Mononuclear cell (primary cell): ENCODE data around the gene SBF1. TPM values are rescaled to one million over a fixed set of nuclear protein-coding genes. Genes with fewer than 3 reads are reported as not detected.
"Not testable (repeated sequence)": the region's sequence is repeated elsewhere in the genome, so short reads cannot be mapped to it uniquely, and the experiment has no call there.

ENCODE experiments used
- H3K27me3 ChIP-seq: 2 replicates; pipeline ENCODE4 v1.6.0; 2011; ENCODE audit warnings: low read length, control low read depth; ENCODE audit not compliant: insufficient read depth
- H3K4me1 ChIP-seq: 2 replicates; pipeline ENCODE4 v1.5.1; 2011; ENCODE audit warnings: mild to moderate bottlenecking, low read length, control low read depth; ENCODE audit not compliant: insufficient read depth
- H3K4me3 ChIP-seq: 2 replicates; pipeline ENCODE4 v1.5.1; 2011; ENCODE audit warnings: mild to moderate bottlenecking, low read length, moderate library complexity
- H3K9me3 ChIP-seq: 2 replicates; pipeline ENCODE4 v1.5.1; 2011; ENCODE audit warnings: low read depth, mild to moderate bottlenecking, control low read depth, low read length
- total RNA-seq: library from RNA; depleted of rRNA; stranded (reverse); fragments of >200 nt; gene quantifications from one replicate; pipeline ENCODE4 v1.2.3, GENCODE V29; 2012

SBF1 gene
- total RNA-seq, 1 donor = 63.4 TPM

GRCh38 chr22:50420581-50420980 lies 54.3 kb downstream of the SBF1 start:
- Histone ChIP-seq H3K4me3 (no peak overlapping the region), H3K9me3 (no peaks in the 10 kb centered on the region), H3K27me3 (no peaks in the 10 kb centered on the region), H3K4me1 (no peaks in the 10 kb centered on the region)

GRCh38 chr22:50420015-50420414 lies 54.8 kb downstream of the SBF1 start:
- H3K27me3 ChIP-seq = no peaks in the 10 kb centered on the region
- H3K4me1 ChIP-seq = no peaks in the 10 kb centered on the region
- H3K4me3 ChIP-seq = no peak overlapping the region
- no peaks in the 10 kb centered on the region for H3K9me3 ChIP-seq

GRCh38 chr22:50419116-50419515 lies 55.7 kb downstream of the SBF1 start:
- Histone ChIP-seq H3K4me1 (no peaks in the 10 kb centered on the region), H3K9me3 (no peaks in the 10 kb centered on the region), H3K27me3 (no peaks in the 10 kb centered on the region), H3K4me3 (no peak overlapping the region)

GRCh38 chr22:50418624-50419023 lies 56.2 kb downstream of the SBF1 start:
- no peaks in the 10 kb centered on the region for H3K4me1 ChIP-seq
- H3K4me3 ChIP-seq = no peak overlapping the region
- H3K9me3 ChIP-seq = no peaks in the 10 kb centered on the region
- no peaks in the 10 kb centered on the region for H3K27me3 ChIP-seq

GRCh38 chr22:50417411-50418210 lies 57.2 kb downstream of the SBF1 start:
- Histone ChIP-seq H3K4me1 (no peaks in the 10 kb centered on the region), H3K9me3 (no peaks in the 10 kb centered on the region), H3K4me3 (no peak overlapping the region), H3K27me3 (no peaks in the 10 kb centered on the region)

- H3K4me3 ChIP-seq = no peak overlapping the region
- no peaks in the 10 kb centered on the region for H3K27me3 ChIP-seq
- H3K9me3 ChIP-seq = no peaks in the 10 kb centered on the region
- no peaks in the 10 kb centered on the region for H3K4me1 ChIP-seq
These were observed 57.8 kb downstream of the SBF1 start for GRCh38 chr22:50416996-50417395.

- Histone ChIP-seq H3K27me3 (no peaks in the 10 kb centered on the region), H3K4me3 (no peak overlapping the region), H3K9me3 (no peaks in the 10 kb centered on the region), H3K4me1 (no peaks in the 10 kb centered on the region)
These were observed 59.4 kb downstream of the SBF1 start for GRCh38 chr22:50415426-50415825.

- no peak overlapping the region for H3K4me3 ChIP-seq
- no peaks in the 10 kb centered on the region for H3K9me3 ChIP-seq
- H3K27me3 ChIP-seq = no peaks in the 10 kb centered on the region
- no peaks in the 10 kb centered on the region for H3K4me1 ChIP-seq
These were observed 60.2 kb downstream of the SBF1 start for GRCh38 chr22:50414476-50415248.

GRCh38 chr22:50408954-50409353 lies 65.9 kb downstream of the SBF1 start:
- not testable (repeated sequence) for H3K4me1 ChIP-seq, H3K4me3 ChIP-seq, H3K27me3 ChIP-seq, H3K9me3 ChIP-seq

GRCh38 chr22:50408311-50408710 lies 66.5 kb downstream of the SBF1 start:
- no peaks in the 10 kb centered on the region for H3K27me3 ChIP-seq
- no peaks in the 10 kb centered on the region for H3K9me3 ChIP-seq
- no peak overlapping the region for H3K4me3 ChIP-seq
- peaks cover 7% of the 10 kb centered on the region for H3K4me1 ChIP-seq

- H3K4me1 ChIP-seq = peaks cover 14% of the 10 kb centered on the region
- no peaks in the 10 kb centered on the region for H3K9me3 ChIP-seq
- no peaks in the 10 kb centered on the region for H3K27me3 ChIP-seq
These were observed 68.2 kb downstream of the SBF1 start for GRCh38 chr22:50406416-50407170.

GRCh38 chr22:50403701-50404101 lies 71.1 kb downstream of the SBF1 start:
- Histone ChIP-seq H3K4me3 (no peak overlapping the region), H3K27me3 (no peaks in the 10 kb centered on the region), H3K9me3 (no peaks in the 10 kb centered on the region), H3K4me1 (peaks cover 34% of the 10 kb centered on the region)

More at GRCh38 chr22:50406416-50407170, 68.2 kb downstream of the SBF1 start:
- no peak overlapping the region for H3K4me3 ChIP-seq

- peaks cover 41% of the 10 kb centered on the region for H3K4me1 ChIP-seq
- H3K4me3 ChIP-seq = no peak overlapping the region
- no peaks in the 10 kb centered on the region for H3K9me3 ChIP-seq
- no peaks in the 10 kb centered on the region for H3K27me3 ChIP-seq
These were observed 72.9 kb downstream of the SBF1 start for GRCh38 chr22:50401907-50402306.

GRCh38 chr22:50400931-50401330 lies 73.9 kb downstream of the SBF1 start:
- no peak overlapping the region for H3K4me3 ChIP-seq
- no peaks in the 10 kb centered on the region for H3K27me3 ChIP-seq
- H3K9me3 ChIP-seq = no peaks in the 10 kb centered on the region
- H3K4me1 ChIP-seq = peaks cover 47% of the 10 kb centered on the region

GRCh38 chr22:50400406-50400805 lies 74.4 kb downstream of the SBF1 start:
- peaks cover 47% of the 10 kb centered on the region for H3K4me1 ChIP-seq
- H3K9me3 ChIP-seq = no peaks in the 10 kb centered on the region
- no peak overlapping the region for H3K4me3 ChIP-seq
- H3K27me3 ChIP-seq = no peaks in the 10 kb centered on the region
